HG02938 (cell line): ENCODE data around the gene NFIA.

ENCODE experiments used
- ATAC-seq: cut with Tn5 transposase; IDR thresholded peaks from one replicate; pipeline ENCODE4 v1.9.1; 2021; ENCODE audit warnings: mild to moderate bottlenecking, moderate library complexity; ENCODE audit not compliant: unreplicated experiment

Gene NFIA

DNA sequence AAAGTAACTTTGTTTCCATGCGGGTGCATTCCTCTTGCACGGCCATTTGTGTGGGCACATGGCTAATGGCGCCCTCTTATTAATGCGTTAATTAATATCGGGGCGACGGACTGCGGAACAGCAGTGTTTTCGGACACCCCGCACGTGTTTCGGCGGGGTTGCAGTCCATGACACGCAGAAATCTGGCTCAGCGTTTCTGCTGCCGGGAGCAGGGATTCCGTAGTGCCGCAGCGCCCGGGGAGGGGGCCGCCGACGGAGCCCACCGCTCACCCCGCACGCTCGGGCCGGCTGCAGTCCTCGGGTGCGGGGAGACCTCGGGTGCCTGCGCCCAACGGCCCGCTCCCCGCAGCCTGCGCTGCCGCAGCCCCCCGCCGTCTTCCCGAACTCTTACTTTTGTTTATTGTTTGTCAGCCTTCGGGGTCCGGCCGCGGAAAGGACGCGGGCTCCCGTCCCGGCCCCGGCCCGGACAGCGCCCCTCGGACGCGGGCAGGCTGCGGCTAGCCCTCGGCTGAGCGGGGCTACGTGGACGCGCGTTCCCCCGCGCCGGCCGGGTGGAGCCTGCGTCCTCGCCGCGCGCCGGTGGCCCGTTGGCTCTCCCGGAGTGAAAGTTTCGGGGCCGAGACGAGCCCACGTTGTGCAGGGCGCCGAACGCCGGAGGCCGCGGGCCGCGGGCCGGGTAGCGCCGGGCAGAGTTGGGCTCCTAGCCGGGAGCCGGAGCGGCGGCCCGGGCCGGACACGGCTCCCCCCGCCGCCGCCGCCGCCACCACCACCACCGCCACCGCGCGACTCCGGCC, 849 bp downstream of the NFIA start:
- ATAC-seq = no peak

DNA sequence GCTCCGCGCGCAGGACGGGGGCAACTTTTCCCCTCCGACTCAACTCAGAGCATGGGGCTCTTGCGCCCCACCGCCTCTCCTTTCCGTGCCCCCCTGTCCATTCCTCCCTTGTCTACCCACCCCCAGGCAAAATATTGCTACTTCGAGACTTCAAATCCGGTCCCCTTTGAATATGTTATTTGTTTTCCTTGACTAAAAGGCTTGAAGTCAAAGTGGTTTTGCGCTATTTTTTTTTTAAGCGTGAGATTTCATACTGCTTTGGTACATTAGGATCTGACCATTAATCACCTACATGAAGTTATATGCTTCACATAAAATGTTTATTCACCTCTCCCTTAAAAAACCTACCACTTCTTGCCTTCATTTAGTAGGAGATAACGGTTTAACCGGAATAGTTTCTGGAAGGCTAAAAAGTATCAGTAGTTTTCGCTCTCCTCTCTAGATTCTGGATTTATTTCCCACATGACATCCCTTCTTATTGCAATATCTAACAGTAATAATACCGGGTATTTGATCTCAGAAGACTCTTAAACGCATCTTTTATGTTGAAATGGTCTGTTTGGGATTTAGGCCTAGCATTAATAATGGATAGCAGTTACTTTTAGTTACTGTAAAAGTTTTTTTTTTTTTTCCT, 1.6 kb downstream of the NFIA start:
- ATAC-seq = no peak

- ATAC-seq = no peak
Observed at GRCh38 chr1:61084491-61085031, 2.2 kb downstream of the NFIA start.

GRCh38 chr1:61085206-61085982, 3.0 kb downstream of the NFIA start:
- ATAC-seq = no peak

DNA sequence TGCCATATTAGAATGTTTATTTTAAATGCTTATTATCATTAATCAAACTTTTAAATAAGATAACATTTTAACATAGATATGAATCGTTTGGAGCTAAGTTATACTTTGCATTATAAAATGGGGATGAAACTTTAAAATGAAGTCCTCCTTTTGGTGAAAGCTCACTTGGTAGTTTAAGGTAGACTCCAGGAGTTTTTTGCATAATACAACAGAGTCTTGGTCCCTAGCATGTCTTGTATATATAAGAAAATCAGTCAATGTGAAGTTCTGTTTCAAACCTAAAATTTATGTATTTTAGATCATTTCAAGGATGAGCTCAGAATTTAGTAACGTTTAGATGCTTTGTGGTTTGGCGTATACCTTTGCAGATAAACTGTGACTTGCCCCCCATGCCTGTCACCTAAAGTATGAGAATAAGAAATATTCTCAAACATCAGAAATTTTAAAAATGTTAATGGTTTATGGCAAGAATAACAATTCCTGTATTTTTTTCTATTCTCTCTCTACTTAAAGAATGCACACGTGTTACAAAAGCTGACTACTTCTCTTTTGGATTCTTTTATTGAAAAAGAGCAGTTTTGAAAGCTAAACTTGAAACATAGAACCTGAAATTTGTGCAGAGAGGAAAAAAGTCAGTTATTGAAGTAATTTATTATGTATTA, 3.8 kb downstream of the NFIA start:
- no peak for ATAC-seq

- no peak for ATAC-seq
Observed at GRCh38 chr1:61087571-61087970, 5.2 kb downstream of the NFIA start.

- ATAC-seq = no peak
Observed at GRCh38 chr1:61088163-61088974, 6.0 kb downstream of the NFIA start.

DNA sequence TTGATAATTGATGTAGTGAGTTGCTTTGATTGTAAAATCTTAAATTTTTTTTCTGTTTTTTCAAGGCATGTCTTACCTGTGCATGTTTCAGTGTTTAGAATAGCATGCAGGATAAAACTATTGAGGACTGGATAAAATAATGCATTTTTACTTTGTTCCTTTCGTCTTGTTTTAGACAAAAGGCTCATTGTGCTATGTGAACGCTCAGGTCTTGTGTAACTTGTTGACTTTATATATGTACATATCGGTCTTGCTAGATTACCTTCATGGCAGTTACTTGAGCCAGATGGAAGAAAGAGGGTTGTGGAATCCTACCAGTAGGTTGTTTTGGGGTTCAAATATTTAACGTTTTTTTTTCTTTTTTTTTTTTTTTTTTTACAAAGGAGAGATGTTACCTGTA, 7.0 kb downstream of the NFIA start:
- ATAC-seq = no peak

GRCh38 chr1:61089741-61090140, 7.4 kb downstream of the NFIA start:
- no peak for ATAC-seq

GRCh38 chr1:61090546-61091202, 8.3 kb downstream of the NFIA start:
- ATAC-seq = no peak

DNA sequence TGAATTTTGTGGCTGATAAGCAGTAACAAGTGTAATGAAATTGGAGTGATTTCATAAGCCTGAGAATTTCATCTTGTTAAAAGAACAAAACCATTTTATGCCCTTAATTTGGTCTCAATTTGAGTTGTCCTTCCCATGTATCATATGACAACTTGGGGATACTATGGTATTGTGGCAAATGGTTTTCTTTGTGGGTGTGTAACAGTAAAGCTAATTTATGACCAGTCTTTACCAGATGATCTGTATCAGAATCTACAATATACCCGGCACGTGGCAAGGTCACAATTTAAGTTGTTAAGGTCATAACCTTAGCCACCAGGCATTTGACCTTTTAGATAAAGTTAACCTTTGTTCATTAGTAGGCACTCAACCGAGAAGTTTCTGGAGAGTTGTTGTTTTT, 9.1 kb downstream of the NFIA start:
- no peak for ATAC-seq

DNA sequence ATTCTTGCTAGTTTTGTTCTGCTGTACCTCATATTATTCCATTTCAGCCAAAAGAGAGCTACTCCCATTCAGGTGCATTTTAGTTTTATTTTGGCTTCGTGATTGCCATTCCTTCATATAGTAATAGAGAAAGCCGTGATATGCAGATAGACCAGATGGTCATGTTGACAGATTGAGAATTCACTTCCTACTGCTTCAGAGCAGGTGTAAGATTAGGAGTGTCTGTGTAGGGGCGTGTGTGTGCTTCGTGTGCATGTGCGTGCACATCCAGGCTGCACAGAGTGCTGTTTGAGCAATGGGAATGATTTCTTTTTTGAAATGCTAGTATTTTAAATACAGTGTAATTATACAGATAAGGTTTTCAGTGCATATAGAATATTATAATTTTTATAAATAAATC, 10.3 kb downstream of the NFIA start:
- no peak for ATAC-seq

DNA sequence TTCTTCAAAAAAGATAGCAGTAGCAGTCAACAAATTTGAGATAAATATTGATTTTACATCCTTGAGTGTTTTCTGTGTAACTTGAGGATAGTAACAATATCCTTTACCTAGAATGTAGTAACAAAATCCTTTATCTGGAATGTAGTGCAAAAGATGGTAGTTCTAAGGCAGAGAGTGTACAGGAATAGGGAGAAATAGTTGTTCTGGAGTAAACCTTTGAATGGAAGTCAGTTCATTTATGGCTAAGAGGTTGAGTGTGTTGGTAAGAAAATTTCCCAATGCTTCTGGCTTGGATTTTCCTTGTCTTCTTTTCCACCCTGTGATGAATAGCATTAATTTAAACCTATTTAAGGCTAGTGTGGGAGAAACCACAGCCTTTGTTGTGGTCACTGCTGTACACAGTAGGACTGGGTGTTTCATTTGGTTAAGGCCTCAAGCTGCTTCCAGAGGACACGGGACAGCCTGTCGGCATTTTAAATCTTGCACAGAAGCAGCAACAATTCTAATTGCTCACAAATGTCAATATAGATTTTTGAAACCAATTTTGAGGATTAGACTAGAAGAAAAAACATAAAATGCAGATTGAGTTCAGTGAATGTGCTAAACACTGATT, 11.3 kb downstream of the NFIA start:
- ATAC-seq = no peak

DNA sequence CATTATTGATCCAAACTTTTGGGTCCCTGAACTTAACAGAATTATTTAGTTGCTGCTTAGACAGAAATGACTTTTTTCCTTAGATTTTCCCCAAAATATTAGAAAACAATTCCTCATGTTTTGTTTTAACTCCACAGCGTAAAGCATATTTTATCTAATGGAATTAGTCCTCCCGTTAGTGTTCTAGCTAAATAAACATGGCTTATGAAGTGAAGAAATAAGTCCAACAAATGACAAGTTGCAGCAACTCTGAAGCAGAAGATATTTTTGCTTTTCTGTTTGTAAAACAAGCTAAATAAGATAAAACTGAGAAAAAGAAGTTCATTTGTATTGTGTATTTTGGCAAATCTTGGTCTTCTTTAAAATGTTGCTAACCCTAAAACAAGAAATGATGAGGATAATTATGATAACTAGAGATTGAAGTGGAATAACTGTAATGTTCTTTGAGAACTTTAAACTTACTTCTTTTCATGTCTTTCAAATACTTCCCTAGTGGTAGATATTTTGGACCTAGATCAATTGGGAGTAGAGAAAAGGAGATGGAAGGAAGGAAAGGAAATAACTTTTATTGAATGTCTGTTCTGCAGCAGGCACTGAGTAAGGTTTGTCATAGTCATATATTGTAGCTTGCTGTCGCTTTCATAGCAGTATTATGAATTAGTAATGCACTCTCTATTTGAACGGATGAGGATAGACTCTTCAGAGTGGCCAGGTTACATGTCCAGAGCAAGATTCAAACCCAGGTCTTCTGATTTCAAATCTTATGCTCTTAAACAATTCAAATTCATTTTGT, 12.5 kb downstream of the NFIA start:
- no peak for ATAC-seq

DNA sequence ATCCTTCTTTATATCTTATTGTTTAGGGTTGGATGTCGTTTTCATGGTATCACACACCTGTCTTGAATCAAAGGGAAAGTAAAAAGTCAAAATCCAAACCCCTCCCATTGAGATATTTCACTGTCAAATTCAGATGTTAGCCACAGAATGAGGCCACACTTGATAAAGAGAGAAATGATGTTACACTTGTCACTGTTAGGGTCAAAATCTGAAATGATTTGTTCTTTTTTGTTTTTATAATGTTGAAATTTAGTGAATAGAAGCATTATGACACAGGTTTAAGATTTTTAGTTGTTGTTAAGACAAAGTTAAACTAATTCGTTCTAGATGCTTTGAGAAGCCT, 13.1 kb downstream of the NFIA start:
- ATAC-seq = no peak

- no peak for ATAC-seq
Observed at GRCh38 chr1:61097317-61097716, 15.0 kb downstream of the NFIA start.

- no peak for ATAC-seq
Observed at GRCh38 chr1:61097722-61098121, 15.4 kb downstream of the NFIA start.

- ATAC-seq = no peak
Observed at GRCh38 chr1:61098333-61098732, 16.0 kb downstream of the NFIA start.
